T-helper 2 cell treated with Interferon-gamma antibody and Interleukin-4, amounts not matched to agents 100 ng/mL and 5 ng/mL, for 36 hours (primary cell): ENCODE measurements around the gene SHANK1. TPM values are rescaled to one million over a fixed set of nuclear protein-coding genes. Genes with fewer than 3 reads are reported as not detected.

ENCODE experiments used
- intact Hi-C: fragments of 100-400 bp; cut with micrococcal nuclease; formaldehyde crosslinking; loops from one replicate; pipeline ENCODE4 v1.15.1; 2023
- total RNA-seq: library from RNA; stranded (reverse); gene quantifications from 2 replicates; pipeline ENCODE4 v1.2.3, GENCODE V29; 2022

The SHANK1 gene
- total RNA-seq, 1 donor from 2014 or later, result not detected

GRCh38 chr19:50713556-50714236 lies 5.9 kb downstream of the SHANK1 start:
- intact Hi-C loops, result no loop called here

DNA sequence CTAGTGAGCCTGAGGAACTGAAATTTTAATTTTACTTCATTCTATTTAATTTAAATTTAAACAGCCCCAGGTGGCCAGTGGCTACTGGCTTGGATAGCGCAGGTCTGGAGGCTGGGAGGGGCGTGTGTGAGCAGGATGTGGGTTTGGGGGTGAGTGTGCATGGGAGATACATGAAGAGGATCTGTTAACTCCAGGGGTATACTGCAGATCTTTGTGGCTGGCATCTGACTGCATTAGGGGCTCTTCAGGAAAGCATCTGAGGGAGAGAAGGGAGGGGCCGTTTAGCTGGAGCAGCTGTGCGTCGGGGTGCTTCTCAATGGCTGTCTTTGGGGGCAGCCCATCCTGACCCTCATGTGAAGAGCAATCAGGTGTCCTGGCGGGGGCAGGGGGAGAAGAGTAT lies 6.8 kb downstream of the SHANK1 start:
- intact Hi-C loops, result no loop called here

- intact Hi-C loops, result no loop called here
Observed at GRCh38 chr19:50711805-50712204, 7.8 kb downstream of the SHANK1 start.

GRCh38 chr19:50711196-50711595 lies 8.4 kb downstream of the SHANK1 start:
- intact Hi-C loops, result no loop called here

DNA sequence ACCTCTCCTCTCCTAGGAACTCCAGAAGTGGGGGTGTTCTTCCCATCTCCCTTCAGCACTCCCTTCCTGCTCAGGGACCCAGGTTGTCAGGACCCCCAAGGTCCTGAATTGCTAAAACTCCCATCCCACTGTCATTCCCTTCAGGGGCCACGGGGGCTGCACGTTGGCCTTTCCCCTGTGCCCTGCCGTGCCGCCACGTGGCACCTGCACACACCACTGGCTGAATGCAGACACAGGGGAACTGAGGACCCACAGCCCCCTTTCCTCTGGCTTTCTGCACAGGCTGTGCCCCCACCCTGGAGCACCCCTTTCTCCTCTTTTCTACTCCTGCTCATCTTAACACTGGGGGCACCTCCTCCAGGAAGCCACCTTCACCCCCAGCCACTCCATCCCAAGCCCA lies 9.0 kb downstream of the SHANK1 start:
- intact Hi-C loops, result no loop called here

GRCh38 chr19:50710094-50710493 lies 9.5 kb downstream of the SHANK1 start:
- intact Hi-C loops, result no loop called here

DNA sequence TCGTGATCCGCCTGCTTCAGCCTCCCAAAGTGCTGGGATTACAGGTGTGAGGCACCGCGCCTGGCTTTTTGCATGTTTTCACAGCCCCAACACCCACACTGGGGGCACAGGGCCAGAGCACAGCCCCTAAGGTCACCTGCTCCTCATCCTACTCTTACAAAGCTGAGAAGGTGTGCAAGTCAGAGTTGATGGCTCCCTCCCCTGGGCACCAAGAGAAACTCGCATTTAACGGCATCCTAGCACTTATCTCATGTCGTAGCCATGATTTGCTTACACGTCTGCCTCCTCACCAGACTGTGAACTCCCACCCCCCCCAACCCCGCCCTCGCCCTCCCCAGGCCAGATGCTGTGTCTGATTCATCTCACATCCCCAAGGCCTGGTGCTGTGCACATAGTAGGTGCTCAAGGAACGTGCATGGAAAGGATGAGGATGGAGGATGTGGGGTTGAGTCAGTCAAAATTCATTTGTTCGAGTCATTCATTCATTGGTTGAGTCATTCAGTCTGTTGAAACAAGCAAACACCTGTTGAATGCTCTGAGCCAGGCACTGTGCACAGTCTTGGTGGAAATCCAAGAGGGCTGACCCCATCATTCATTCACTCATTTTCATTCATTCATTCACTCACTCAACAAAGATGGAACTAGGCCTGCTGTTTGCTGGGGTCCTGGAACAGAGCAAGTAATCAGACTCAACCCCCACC lies 11.3 kb downstream of the SHANK1 start:
- intact Hi-C loops, result no loop called here

DNA sequence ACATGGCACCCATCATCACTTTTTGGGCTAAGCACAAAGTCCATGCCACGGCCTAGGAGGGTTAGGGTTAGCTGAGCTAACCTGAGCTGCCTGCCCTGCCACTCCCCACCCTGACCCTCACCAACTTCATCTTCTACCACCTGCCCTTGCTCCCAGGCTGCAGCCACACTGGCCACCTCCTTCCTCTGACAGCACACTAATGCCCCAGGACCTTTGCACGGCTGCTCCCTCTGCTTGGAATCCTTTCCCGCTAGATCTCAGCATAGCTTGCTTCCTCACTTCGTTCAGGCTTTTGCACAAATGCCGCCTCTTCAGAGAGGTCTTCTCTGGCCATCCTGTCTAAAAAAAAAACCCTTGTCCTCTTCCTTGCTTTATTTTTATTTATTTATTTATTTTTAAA lies 13.2 kb downstream of the SHANK1 start:
- intact Hi-C loops, result no loop called here

- intact Hi-C loops, result loop anchor here (1.0 kb wide), 1 partner anchor 78 kb away; no protein-coding TSS in a partner anchor
Observed at GRCh38 chr19:50705422-50706019, 14.1 kb downstream of the SHANK1 start.

DNA sequence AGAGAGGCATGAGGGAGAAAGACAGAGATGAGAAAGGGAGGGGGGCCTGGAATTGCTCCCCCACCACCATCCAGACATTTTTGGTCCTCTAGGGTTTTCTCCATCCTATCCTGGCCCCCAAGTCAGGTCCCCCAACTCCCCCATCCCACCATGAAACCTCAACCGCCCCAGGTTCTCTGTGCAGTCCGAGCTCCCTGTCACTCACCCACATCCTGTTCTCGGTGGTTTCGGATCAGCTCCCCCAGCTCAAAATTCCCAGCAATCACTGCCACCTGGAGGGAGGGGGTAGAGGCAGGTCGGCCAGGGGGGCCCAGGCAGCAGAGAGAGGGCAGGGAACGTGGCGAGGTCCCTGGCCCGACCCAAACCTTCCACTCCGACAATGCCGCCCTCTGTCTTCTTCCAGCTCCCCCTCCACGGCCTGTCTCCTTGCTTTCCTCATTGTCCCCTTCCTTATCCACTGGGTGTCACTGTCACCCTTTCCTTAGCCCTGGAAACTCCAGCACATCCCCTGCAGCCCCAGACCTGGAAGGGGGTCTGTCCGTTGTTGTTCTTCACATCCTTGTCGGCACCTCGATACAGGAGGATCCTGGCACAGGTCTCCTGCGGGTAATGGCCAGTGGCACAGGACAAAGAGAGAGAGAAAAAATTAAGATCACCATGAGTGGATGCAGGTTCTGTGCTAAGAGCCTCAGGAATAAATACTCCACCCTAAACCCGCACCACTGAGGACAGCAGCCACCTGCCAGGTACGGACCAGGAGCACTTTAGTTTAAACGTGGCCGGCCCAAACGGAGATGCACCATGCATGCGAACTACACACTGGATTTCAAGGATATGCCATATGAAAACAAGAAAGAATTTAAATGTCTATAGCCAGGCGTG lies 15.4 kb downstream of the SHANK1 start:
- intact Hi-C loops, result no loop called here

GRCh38 chr19:50702871-50703829 lies 16.5 kb downstream of the SHANK1 start:
- intact Hi-C loops, result no loop called here

GRCh38 chr19:50702158-50702870 lies 17.3 kb downstream of the SHANK1 start:
- intact Hi-C loops, result no loop called here

DNA sequence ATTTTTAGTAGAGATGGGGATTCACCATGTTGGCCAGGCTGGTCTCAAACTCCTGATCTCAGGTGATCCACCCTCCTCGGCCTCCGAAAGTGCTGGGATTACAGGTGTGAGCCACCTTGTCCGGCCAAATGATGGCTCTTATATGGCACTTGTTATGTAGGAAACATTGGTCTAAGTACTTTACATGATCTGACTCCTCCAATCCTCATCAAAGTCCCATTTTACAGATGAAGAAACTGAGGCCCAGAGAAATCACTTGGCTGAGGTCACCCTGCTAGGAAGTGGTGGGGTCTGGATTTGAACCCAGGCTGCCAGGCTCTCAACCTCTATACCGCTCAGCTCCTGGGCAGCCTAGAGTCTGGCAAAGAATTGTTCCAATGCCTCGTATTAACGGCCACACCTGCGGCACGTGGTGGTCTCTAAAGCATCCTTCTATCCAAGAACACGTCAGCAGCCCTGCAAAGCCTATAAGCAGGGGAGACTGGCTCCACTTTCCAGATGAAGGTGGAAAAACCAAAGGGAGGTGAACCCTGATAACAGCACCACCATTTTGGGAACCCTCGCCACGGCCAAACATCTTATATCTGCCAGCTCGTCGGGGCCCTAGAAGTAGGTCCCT lies 18.1 kb downstream of the SHANK1 start:
- intact Hi-C loops, result no loop called here

DNA sequence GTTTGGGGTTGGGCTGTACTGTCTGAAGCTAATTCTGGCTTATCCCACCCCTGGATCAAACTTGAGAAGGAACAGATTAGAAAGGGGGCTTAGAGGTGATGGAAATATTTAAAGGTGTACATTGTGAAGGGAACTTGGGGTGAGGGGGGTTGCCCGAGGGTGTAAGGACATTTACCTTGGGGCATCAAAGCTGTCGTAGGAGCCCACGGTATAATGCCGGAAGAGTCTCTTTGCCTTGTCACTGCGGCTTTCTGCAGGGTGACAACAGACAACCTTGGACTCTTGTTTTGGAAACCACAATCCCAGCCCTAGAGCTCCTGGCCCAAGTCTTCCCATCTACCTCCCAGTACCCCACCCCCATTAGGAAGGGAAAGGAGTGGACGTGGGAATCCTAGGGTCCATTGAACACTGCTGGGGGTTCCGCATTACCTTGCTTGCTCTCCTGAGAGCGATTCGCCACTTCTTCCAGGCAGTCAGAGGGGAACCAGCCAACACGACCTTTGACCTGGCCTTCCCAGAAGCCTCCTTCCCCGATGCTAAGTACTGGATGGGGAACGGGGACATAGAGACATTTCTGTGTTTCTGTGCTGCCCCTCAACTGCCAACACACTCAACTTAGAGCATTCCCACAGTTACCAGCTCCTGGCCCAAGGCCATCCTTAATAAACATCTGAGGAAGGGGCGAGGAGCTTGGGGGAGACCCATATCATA lies 22.0 kb downstream of the SHANK1 start:
- intact Hi-C loops, result no loop called here

DNA sequence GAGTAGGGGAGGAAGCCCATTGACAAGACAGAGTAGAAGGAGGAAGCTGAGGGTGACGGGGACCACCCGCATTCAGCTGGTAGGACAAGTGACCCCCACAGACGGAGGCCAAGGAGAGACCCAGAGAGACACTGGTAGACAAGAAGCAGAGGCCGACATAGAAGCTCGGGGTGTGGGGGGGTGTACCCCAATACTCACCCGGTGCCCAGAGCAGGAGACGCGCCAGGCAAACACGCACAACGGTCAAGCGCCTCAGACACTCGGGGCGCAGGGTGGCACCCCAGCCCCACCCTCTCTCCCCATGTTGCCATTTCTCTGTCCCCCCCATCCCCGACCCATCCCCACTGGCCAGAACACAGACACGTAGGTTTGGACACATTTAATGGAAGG lies 23.5 kb downstream of the SHANK1 start:
- intact Hi-C loops, result no loop called here

- intact Hi-C loops, result no loop called here
Observed at GRCh38 chr19:50695251-50696093, 24.1 kb downstream of the SHANK1 start.

DNA sequence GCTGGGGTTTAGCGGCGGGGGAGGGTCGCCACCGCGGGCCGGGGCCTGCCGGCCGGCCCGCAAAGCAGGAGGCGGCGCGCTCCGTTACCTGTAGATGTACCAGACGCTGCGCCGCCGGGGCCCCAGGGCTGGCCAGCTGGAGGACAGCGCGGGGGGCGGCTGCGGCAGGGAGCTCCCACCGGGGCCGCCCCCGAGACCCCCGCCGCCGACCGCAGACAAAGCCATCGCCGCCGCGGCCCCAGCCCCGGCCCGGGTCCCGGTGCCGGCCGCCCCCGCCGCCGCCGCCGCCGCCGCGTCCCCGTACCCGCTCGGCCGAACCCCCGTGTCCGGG lies 24.8 kb downstream of the SHANK1 start:
- intact Hi-C loops, result no loop called here
